HG02970 (cell line): Measurements from ENCODE around the gene SCGB3A1.

Experiments used
- ATAC-seq: cut with Tn5 transposase; IDR thresholded peaks from one replicate; pipeline ENCODE4 v1.9.1; 2021; ENCODE audit warnings: mild to moderate bottlenecking, moderate library complexity, moderate number of reproducible peaks; ENCODE audit not compliant: unreplicated experiment, low FRiP score

The SCGB3A1 gene

GRCh38 chr5:180625791-180626660 is 34.7 kb upstream of the SCGB3A1 start:
- no peak for ATAC-seq

GRCh38 chr5:180625125-180625790 is 34.0 kb upstream of the SCGB3A1 start:
- ATAC-seq, result no peak

GRCh38 chr5:180624587-180624986 is 33.3 kb upstream of the SCGB3A1 start:
- ATAC-seq, result no peak

GRCh38 chr5:180623844-180624243 is 32.5 kb upstream of the SCGB3A1 start:
- no peak for ATAC-seq

- no peak for ATAC-seq
These were observed 32.1 kb upstream of the SCGB3A1 start for GRCh38 chr5:180623411-180623834.

- ATAC-seq, result no peak
These were observed 31.6 kb upstream of the SCGB3A1 start for GRCh38 chr5:180622910-180623309.

- ATAC-seq, result no peak
These were observed 30.0 kb upstream of the SCGB3A1 start for GRCh38 chr5:180621311-180621710.

GRCh38 chr5:180620014-180620413 is 28.7 kb upstream of the SCGB3A1 start:
- ATAC-seq, result no peak

- no peak for ATAC-seq
These were observed 28.2 kb upstream of the SCGB3A1 start for GRCh38 chr5:180619563-180619915.

GRCh38 chr5:180618829-180619562 is 27.7 kb upstream of the SCGB3A1 start:
- ATAC-seq, result no peak

GRCh38 chr5:180618487-180618828 is 27.2 kb upstream of the SCGB3A1 start:
- no peak for ATAC-seq

- no peak for ATAC-seq
These were observed 22.5 kb upstream of the SCGB3A1 start for GRCh38 chr5:180613814-180614188.

- no peak for ATAC-seq
These were observed 22.0 kb upstream of the SCGB3A1 start for GRCh38 chr5:180613188-180613813.

- ATAC-seq, result no peak
These were observed 21.4 kb upstream of the SCGB3A1 start for GRCh38 chr5:180612683-180613082.

GRCh38 chr5:180611140-180611850 is 20.0 kb upstream of the SCGB3A1 start:
- no peak for ATAC-seq

- ATAC-seq, result no peak
These were observed 18.7 kb upstream of the SCGB3A1 start for GRCh38 chr5:180609817-180610550.

- ATAC-seq, result no peak
These were observed 18.1 kb upstream of the SCGB3A1 start for GRCh38 chr5:180609386-180609785.

- ATAC-seq, result no peak
These were observed 17.4 kb upstream of the SCGB3A1 start for GRCh38 chr5:180608572-180609310.
